ENCODE results near the gene EGR2. TPM values are rescaled to one million over a fixed set of nuclear protein-coding genes. Genes with fewer than 3 reads are reported as not detected.

Gene EGR2
- total RNA-seq, 4 donors from 2014 or later = 0.78 to 14.6 (median 2.9) TPM

DNA sequence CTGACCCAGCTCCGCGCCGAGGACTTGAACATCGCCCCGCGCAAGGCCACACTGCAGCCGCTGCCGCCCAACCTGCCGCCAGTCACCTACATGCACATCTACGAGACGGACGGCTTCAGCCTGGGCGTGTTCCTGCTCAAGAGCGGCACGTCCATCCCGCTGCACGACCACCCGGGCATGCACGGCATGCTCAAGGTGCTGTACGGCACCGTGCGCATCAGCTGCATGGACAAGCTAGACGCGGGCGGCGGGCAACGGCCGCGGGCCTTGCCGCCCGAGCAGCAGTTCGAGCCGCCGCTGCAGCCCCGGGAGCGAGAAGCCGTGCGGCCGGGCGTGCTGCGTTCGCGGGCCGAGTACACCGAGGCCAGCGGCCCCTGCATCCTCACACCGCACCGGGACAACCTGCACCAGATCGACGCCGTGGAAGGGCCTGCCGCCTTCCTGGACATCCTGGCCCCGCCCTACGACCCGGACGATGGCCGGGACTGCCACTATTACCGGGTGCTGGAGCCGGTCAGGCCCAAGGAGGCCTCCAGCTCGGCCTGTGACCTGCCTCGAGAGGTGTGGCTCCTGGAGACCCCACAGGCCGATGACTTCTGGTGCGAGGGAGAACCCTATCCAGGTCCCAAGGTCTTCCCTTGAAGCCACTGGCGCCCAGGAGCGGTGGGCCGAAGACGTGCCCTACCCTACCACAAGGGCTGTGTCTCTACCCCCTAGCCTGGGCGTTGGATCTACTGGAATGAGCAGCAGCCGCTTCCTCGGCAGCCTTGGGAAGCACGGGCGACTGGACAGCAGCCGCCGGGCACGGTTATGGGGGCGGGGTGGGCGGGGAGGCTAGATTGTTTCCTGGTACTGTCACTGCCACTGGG, 10.7 kb downstream of the EGR2 start:
- no peak for TF ChIP-seq POLR2A (IDR thresholded peaks at IDR 0.05)
- TF ChIP-seq, protein P1, sequence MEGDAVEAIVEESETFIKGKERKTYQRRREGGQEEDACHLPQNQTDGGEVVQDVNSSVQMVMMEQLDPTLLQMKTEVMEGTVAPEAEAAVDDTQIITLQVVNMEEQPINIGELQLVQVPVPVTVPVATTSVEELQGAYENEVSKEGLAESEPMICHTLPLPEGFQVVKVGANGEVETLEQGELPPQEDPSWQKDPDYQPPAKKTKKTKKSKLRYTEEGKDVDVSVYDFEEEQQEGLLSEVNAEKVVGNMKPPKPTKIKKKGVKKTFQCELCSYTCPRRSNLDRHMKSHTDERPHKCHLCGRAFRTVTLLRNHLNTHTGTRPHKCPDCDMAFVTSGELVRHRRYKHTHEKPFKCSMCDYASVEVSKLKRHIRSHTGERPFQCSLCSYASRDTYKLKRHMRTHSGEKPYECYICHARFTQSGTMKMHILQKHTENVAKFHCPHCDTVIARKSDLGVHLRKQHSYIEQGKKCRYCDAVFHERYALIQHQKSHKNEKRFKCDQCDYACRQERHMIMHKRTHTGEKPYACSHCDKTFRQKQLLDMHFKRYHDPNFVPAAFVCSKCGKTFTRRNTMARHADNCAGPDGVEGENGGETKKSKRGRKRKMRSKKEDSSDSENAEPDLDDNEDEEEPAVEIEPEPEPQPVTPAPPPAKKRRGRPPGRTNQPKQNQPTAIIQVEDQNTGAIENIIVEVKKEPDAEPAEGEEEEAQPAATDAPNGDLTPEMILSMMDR (IDR thresholded peaks at IDR 0.05) = no peak
- no peaks in the 10 kb centered on the region for H3K9me3 ChIP-seq
- WGBS, 2 donors = 6 to 9% methylated on average over 12 to 29 of the region's 77 CpGs
- H3K4me3 ChIP-seq (replicated peaks in 1 of 3) = peak overlapping the region; percentile 38 to 80 (median 72)
- H3K27me3 ChIP-seq = no peaks in the 10 kb centered on the region
- peak; percentile 35 to 45 for DNase-seq
- no peaks in the 10 kb centered on the region for H3K36me3 ChIP-seq
- peaks cover 36 to 38% of the 10 kb centered on the region in 2 donors for H3K4me1 ChIP-seq
- peak overlapping the region; percentile 96 for H3K27ac ChIP-seq
- intact Hi-C loops (cut with DNase I) = no loop called here

DNA sequence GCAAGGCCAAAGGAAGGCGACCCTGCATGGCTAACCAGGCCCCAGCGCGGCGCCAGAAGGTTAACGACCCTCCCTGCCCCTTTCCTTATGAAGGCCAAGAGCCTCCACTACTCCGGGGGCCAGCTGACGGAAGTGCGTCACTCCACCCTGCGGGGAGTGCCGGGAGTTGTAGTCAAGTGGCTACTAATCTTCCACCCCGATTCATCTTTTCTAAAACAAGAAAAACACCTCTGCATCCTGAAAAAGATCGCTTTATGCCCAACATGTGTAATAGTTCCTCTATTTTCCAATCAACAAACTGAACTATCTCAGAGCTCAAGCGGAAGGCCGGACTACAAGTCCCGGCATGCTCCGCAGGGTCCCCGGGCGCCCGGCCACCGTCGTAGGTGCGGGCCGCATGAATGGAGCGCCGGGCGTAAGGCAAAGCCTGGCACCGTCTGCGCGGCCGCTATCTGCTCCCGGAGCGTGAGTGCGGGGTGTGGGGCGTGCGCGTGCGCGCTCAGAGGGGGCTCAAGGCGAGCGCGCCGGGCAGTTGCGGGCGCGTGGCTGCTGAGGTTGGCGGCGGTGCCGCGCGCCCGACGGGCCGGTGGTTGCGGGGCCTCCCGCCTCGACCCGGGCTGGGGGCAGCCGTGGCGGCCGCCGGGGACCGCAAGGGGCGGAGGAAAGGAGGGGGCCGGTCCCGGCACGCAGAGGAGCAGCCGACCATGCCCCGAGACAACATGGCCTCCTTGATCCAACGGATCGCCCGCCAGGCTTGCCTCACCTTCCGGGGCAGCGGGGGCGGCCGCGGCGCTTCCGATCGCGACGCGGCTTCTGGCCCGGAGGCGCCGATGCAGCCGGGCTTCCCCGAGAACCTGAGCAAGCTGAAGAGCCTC, 11.6 kb downstream of the EGR2 start, which contains the start of gene ADO:
Gene ADO, plus strand, starts transcription at position 365 of the 875 bp plus-strand sequence. Its CDS starts 340 bp downstream, at position 705.
- 0 to 1% methylated on average over 12 to 29 of the region's 87 CpGs for WGBS, 2 donors
- DNase-seq = peak; percentile 83 to 84
- Histone ChIP-seq H3K27me3 (no peaks in the 10 kb centered on the region), H3K27ac (peak within 1 kb of the TSS; percentile 96), H3K4me1 (peaks cover 36 to 38% of the 10 kb centered on the region in 2 donors), H3K4me3 (replicated peaks in 1 of 3) (peak within 1 kb of the TSS; percentile 38 to 80 (median 72)), H3K36me3 (no peaks in the 10 kb centered on the region), H3K9me3 (no peaks in the 10 kb centered on the region)
- intact Hi-C loops (cut with DNase I) = no loop called here
- peak in 1 of 2 donors; percentile 76 for TF ChIP-seq POLR2A (IDR thresholded peaks at IDR 0.05)
- TF ChIP-seq, protein P1 (IDR thresholded peaks at IDR 0.05) = no peak

DNA sequence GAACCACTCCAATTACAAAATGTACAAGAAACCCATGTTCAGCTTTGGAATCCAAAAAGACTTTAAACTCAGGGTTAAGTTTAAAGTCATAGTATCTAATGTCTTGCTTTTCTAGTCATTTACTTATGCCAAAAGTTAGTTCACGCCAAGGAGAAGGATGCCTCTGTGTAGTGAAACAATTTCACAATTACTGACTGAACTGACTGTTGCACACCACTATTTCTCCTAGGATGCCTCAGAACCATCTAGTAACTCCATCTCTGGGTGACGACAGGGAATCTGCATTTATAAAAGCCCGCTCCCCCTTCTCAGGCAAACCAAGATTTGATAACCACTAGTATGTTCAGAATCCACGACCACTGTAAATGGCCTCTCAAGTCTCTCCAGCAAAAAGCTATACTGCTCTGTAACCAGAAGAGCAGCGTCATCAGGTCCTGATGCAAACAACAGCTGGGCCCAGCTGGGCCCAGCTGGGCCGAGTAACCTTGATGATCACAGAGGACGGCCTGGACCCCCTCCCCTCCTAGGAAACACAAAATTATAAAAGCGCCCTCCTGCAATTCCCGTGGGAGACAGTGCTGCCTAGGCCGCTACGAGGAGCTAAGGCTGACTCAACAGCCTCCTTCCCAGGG, 12.3 kb downstream of the EGR2 start:
- Histone ChIP-seq H3K9me3 (no peaks in the 10 kb centered on the region), H3K4me3 (replicated peaks in 1 of 3) (peak overlapping the region; percentile 38 to 80 (median 72)), H3K36me3 (no peaks in the 10 kb centered on the region), H3K27ac (peak overlapping the region; percentile 96), H3K4me1 (peaks cover 36 to 38% of the 10 kb centered on the region in 2 donors), H3K27me3 (no peaks in the 10 kb centered on the region)
- TF ChIP-seq POLR2A (IDR thresholded peaks at IDR 0.05) = no peak
- TF ChIP-seq, protein P1 (IDR thresholded peaks at IDR 0.05) = no peak
- DNase-seq = no peak
- intact Hi-C loops (cut with DNase I) = no loop called here
- WGBS, 2 donors = 27 to 31% methylated on average over 11 of the region's 11 CpGs

DNA sequence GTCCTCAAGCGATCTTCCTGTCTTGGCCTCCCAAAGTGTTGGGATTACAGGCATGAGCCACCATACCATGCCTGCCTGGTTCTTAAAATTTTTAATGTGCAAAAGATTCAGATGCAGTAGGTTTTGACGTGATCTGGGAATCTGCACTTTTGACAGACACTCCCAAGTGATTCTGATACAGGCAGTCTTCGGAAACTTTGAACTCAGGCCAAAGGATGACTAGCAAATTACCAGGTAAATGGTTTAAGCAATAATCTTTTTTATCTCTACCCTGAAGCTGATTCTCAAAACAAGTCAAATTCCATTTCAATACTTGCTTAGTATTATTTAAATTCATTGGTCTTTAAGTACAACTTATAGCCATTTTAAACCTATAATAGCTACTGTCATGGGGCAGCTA, 14.3 kb downstream of the EGR2 start:
- no peak for TF ChIP-seq POLR2A (IDR thresholded peaks at IDR 0.05)
- TF ChIP-seq, protein P1 (IDR thresholded peaks at IDR 0.05) = no peak
- H3K27ac ChIP-seq = no peak overlapping the region
- 91 to 95% methylated on average over 3 of the region's 3 CpGs for WGBS, 2 donors
- intact Hi-C loops (cut with DNase I) = no loop called here
- no peaks in the 10 kb centered on the region for H3K36me3 ChIP-seq
- DNase-seq = no peak
- H3K4me3 ChIP-seq (replicated peaks in 1 of 3) = no peak overlapping the region
- H3K4me1 ChIP-seq = peaks cover 27 to 28% of the 10 kb centered on the region in 2 donors
- no peaks in the 10 kb centered on the region for H3K27me3 ChIP-seq
- H3K9me3 ChIP-seq = no peaks in the 10 kb centered on the region

All from thyroid gland (tissue), 4 donors.